PC-3 (cell line): Measurements from ENCODE around the gene TBX1.

ENCODE experiments used
- EZH2 ChIP-seq: fragments of 300-600 bp; sonication (generic); IDR thresholded peaks from one replicate; pipeline ENCODE4 v1.6.1; 2017; ENCODE audit warnings: antibody characterized with exemption, mild to moderate bottlenecking, low read length; ENCODE audit not compliant: unreplicated experiment
- EZH2phosphoT487 ChIP-seq: fragments of 300-600 bp; sonication (generic); IDR thresholded peaks from 2 replicates; pipeline ENCODE4 v1.6.1; 2018; ENCODE audit warnings: mild to moderate bottlenecking, antibody characterized with exemption, low read length, borderline replicate concordance

GRCh38 chr22:19750507-19751490 lies 9.8 kb upstream of the TBX1 start:
- TF ChIP-seq EZH2 (no peak), EZH2phosphoT487 (no peak)
